Measurements from ENCODE around the gene COL19A1.

Gene COL19A1

GRCh38 chr6:70060680-70061079, 194.3 kb downstream of the COL19A1 start:
- no peak for DNase-seq (ENCODE audit: low read depth)

GRCh38 chr6:70061546-70061945, 195.2 kb downstream of the COL19A1 start:
- no peak for DNase-seq (ENCODE audit: low read depth)

GRCh38 chr6:70062010-70062409, 195.7 kb downstream of the COL19A1 start:
- DNase-seq (ENCODE audit: low read depth) = no peak

- DNase-seq (ENCODE audit: low read depth) = no peak
Measured at GRCh38 chr6:70072540-70073179, 206.3 kb downstream of the COL19A1 start.

- DNase-seq (ENCODE audit: low read depth) = no peak
Measured at GRCh38 chr6:70073637-70074036, 207.3 kb downstream of the COL19A1 start.

GRCh38 chr6:70079241-70079640, 212.9 kb downstream of the COL19A1 start:
- DNase-seq (ENCODE audit: low read depth) = no peak

- no peak for DNase-seq (ENCODE audit: low read depth)
Measured at GRCh38 chr6:70080443-70081070, 214.2 kb downstream of the COL19A1 start.

GRCh38 chr6:70082830-70083229, 216.5 kb downstream of the COL19A1 start:
- no peak for DNase-seq (ENCODE audit: low read depth)

- DNase-seq (ENCODE audit: low read depth) = no peak
Measured at GRCh38 chr6:70086806-70087205, 220.4 kb downstream of the COL19A1 start.

GRCh38 chr6:70094156-70094555, 227.8 kb downstream of the COL19A1 start:
- no peak for DNase-seq (ENCODE audit: low read depth)

GRCh38 chr6:70099732-70100131, 233.4 kb downstream of the COL19A1 start:
- no peak for DNase-seq (ENCODE audit: low read depth)

GRCh38 chr6:70103798-70104197, 237.4 kb downstream of the COL19A1 start:
- DNase-seq (ENCODE audit: low read depth) = no peak

GRCh38 chr6:70107852-70108629, 241.7 kb downstream of the COL19A1 start:
- no peak for DNase-seq (ENCODE audit: low read depth)

- no peak for DNase-seq (ENCODE audit: low read depth)
Measured at GRCh38 chr6:70110126-70111022, 244.0 kb downstream of the COL19A1 start.

- no peak for DNase-seq (ENCODE audit: low read depth)
Measured at GRCh38 chr6:70111737-70112136, 245.4 kb downstream of the COL19A1 start.

GRCh38 chr6:70112716-70113115, 246.4 kb downstream of the COL19A1 start:
- DNase-seq (ENCODE audit: low read depth) = no peak

GRCh38 chr6:70113171-70113570, 246.8 kb downstream of the COL19A1 start:
- no peak for DNase-seq (ENCODE audit: low read depth)

- no peak for DNase-seq (ENCODE audit: low read depth)
Measured at GRCh38 chr6:70118670-70119069, 252.3 kb downstream of the COL19A1 start.

GRCh38 chr6:70119218-70119835, 253.0 kb downstream of the COL19A1 start:
- DNase-seq (ENCODE audit: low read depth) = no peak

- DNase-seq (ENCODE audit: low read depth) = no peak
Measured at GRCh38 chr6:70124443-70124842, 258.1 kb downstream of the COL19A1 start.

GRCh38 chr6:70124882-70125545, 258.7 kb downstream of the COL19A1 start:
- no peak for DNase-seq (ENCODE audit: low read depth)
